Tibial nerve (tissue), 4 donors: ENCODE data around the gene RNASE8. TPM values are rescaled to one million over a fixed set of nuclear protein-coding genes. Genes with fewer than 3 reads are reported as not detected.

Experiments used
- DNase-seq, 2 donors: peaks; one replicate each; pipeline ENCODE4 v3.0.0-alpha.2; 2019; ENCODE audit warnings: low spot score in 2 of 2
- H3K27ac ChIP-seq, 4 donors: fragments of 200-600 bp; sonication (generic) in 3 of 4; one replicate each; pipeline ENCODE4 v1.5.1; 2017 to 2019; ENCODE audit warnings: mild to moderate bottlenecking in 1 of 4
- H3K27me3 ChIP-seq, 2 donors: fragments of 200-600 bp; sonication (generic) in 1 of 2; one replicate each; pipeline versions ENCODE4 v1.5.1 to v1.6.0; 2017 to 2019
- H3K36me3 ChIP-seq, 3 donors: fragments of 200-600 bp; sonication (generic); one replicate each; pipeline ENCODE4 v1.5.1; 2018 to 2019
- H3K4me1 ChIP-seq, 4 donors: fragments of 200-600 bp; sonication (generic) in 3 of 4; one replicate each; pipeline ENCODE4 v1.5.1; 2017 to 2019
- H3K4me3 ChIP-seq, 4 donors: fragments of 200-600 bp; sonication (generic) in 3 of 4; one replicate each; pipeline ENCODE4 v1.5.1; 2017 to 2019; ENCODE audit warnings: mild to moderate bottlenecking in 1 of 4, moderate library complexity in 1 of 4
- H3K9me3 ChIP-seq, 4 donors: fragments of 200-600 bp; sonication (generic) in 3 of 4; one replicate each; pipeline ENCODE4 v1.5.1; 2017 to 2019
- CTCF ChIP-seq, 5 experiments: fragments of 200-600 bp in 3 of 5; fragments of 450-650 bp in 2 of 5; sonication (generic) in 3 of 5; IDR thresholded peaks; one replicate each; pipeline ENCODE4 v1.5.1; 2016 to 2019; ENCODE audit warnings: antibody characterized with exemption in 5 of 5, mild to moderate bottlenecking in 3 of 5, moderate library complexity in 2 of 5
- EP300 ChIP-seq, 2 donors: sonication (generic); formaldehyde crosslinking; IDR thresholded peaks; one replicate each; pipeline ENCODE4 v1.6.1; 2017; ENCODE audit warnings: antibody characterized with exemption in 2 of 2, mild to moderate bottlenecking in 1 of 2
- POLR2A ChIP-seq, 2 donors: fragments of 450-650 bp; IDR thresholded peaks; one replicate each; pipeline ENCODE4 v1.6.1; 2017; ENCODE audit warnings: antibody characterized with exemption in 2 of 2, mild to moderate bottlenecking in 2 of 2, moderate library complexity in 2 of 2
- WGBS, 2 donors: methylation state at CpG; one replicate each; pipeline ENCODE4 v1.1.5; 2018; 5-methylcytosine and 5-hydroxymethylcytosine counted together
- total RNA-seq, 4 donors: library from RNA; depleted of rRNA; stranded (reverse); fragments of >200 nt; gene quantifications; one replicate each; pipeline ENCODE4 v1.1.0, GENCODE V29; 2016

The RNASE8 gene
- total RNA-seq, 4 donors from 2014 or later = not detected

DNA sequence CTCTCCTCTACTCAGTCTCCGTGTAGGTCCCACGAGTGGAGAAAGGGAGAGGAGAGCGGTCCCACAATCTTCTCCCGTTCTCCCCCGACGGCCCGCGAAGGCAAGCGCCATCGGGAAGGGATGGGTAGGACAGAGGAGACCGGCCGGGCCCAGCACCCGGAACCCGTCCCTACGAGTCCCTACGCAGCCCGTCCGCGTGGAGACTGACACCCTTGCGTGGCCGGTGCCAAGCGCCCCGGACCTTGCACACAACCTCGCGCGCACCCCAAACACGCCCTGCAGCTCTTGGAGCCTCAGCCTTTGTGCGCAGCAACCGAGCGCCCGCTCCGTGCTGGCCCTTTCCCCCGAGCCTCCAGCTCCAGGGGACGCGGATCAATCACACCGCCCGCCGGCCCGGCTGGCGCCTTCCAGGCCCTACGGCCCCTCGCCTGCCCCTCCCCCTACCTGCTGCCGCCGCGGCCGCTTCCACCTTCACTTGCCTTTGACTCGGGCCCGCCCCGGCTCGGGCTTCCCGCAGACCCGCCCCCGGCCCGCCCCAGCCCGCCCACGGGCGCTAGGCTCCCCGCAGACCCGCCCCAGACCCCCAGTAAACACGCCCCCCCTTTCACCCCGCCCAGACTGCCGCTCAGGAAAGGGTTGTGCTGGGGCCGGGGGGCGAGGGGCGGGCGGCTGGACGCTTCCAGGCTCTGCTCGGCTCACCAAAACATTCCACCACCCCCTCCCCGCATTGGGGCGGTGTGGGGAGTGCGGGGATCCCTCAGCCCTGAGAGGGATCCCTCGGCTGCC is 32.8 kb upstream of the RNASE8 start, which contains the start of gene NDRG2:
Gene NDRG2, minus strand, starts transcription at position 477 of the 786 bp plus-strand sequence. CDS start 1,746 bp downstream, outside the sequence.
- DNase-seq = peak; percentile 71 to 72
- Histone ChIP-seq H3K27me3 (no peaks in the 10 kb centered on the region), H3K4me1 (peaks cover 0 to 67% (median 15%) of the 10 kb centered on the region in 4 donors), H3K9me3 (no peaks in the 10 kb centered on the region), H3K27ac (peak within 1 kb of the TSS; percentile 92 to 99 (median 96)), H3K4me3 (peak within 1 kb of the TSS; percentile 65 to 76 (median 75)), H3K36me3 (peaks cover 0 to 26% (median 2%) of the 10 kb centered on the region in 3 donors)
- 1% methylated on average over 33 to 43 of the region's 72 CpGs for WGBS, 2 donors
- TF ChIP-seq EP300 (IDR thresholded peaks at IDR 0.05) (peak in 1 of 2 donors; percentile 59), CTCF (IDR thresholded peaks at IDR 0.05) (no peak), POLR2A (IDR thresholded peaks at IDR 0.05) (peak in 1 of 2 donors; percentile 49)

- no peaks in the 10 kb centered on the region for H3K27me3 ChIP-seq
- peak overlapping the region; percentile 65 to 76 (median 75) for H3K4me3 ChIP-seq
- peak overlapping the region; percentile 92 to 99 (median 96) for H3K27ac ChIP-seq
- 1 to 7% methylated on average over 30 to 42 of the region's 58 CpGs for WGBS, 2 donors
- peaks cover 0 to 64% (median 15%) of the 10 kb centered on the region in 4 donors for H3K4me1 ChIP-seq
- TF ChIP-seq POLR2A (IDR thresholded peaks at IDR 0.05) (peak in 1 of 2 donors; percentile 19), CTCF (IDR thresholded peaks at IDR 0.05) (peak in 2 of 5 experiments; percentile 23 to 40), EP300 (IDR thresholded peaks at IDR 0.05) (peak in 1 of 2 donors; percentile 65)
- peak; percentile 64 to 77 for DNase-seq
- peaks cover 0 to 18% (median 0%) of the 10 kb centered on the region in 3 donors for H3K36me3 ChIP-seq
- no peaks in the 10 kb centered on the region for H3K9me3 ChIP-seq
Measured at GRCh38 chr14:21025371-21026273, 32.0 kb upstream of the RNASE8 start.

- peaks cover 0 to 10% (median 0%) of the 10 kb centered on the region in 3 donors for H3K36me3 ChIP-seq
- H3K4me3 ChIP-seq = peak overlapping the region; percentile 65 to 76 (median 75)
- peak in 1 of 2 donors; percentile 40 for DNase-seq
- 34 to 41% methylated on average over 7 of the region's 7 CpGs for WGBS, 2 donors
- H3K27ac ChIP-seq = peak overlapping the region; percentile 92 to 99 (median 96)
- peaks cover 0 to 56% (median 14%) of the 10 kb centered on the region in 4 donors for H3K4me1 ChIP-seq
- H3K27me3 ChIP-seq = no peaks in the 10 kb centered on the region
- H3K9me3 ChIP-seq = no peaks in the 10 kb centered on the region
- no peak for TF ChIP-seq CTCF (IDR thresholded peaks at IDR 0.05)
- peak in 1 of 2 donors; percentile 8 for TF ChIP-seq EP300 (IDR thresholded peaks at IDR 0.05)
- TF ChIP-seq POLR2A (IDR thresholded peaks at IDR 0.05) = no peak
Measured at GRCh38 chr14:21026274-21026987, 31.2 kb upstream of the RNASE8 start.

DNA sequence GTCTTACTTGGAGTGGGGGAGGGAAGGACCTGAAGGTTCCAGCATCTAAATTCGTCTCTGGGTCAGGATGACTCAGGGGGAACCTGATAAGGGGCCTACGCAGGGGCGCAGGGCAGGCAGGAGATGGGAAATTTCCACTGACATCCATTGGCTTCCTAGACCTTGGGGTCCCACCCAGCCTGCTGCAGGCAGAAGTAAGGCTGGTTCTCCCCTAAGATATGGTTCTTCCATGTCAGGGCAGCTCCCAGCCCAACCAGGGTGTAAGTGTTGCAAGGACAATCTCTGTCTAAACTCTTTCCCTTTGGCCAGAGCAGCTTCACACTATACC is 30.7 kb upstream of the RNASE8 start:
- H3K4me1 ChIP-seq = peaks cover 0 to 50% (median 13%) of the 10 kb centered on the region in 4 donors
- peaks cover 0 to 5% (median 0%) of the 10 kb centered on the region in 3 donors for H3K36me3 ChIP-seq
- H3K4me3 ChIP-seq = peak overlapping the region in 2 of 4 donors; percentile 65 to 75
- peak overlapping the region; percentile 92 to 99 (median 96) for H3K27ac ChIP-seq
- WGBS, 2 donors = 22 to 52% methylated on average over 3 of the region's 3 CpGs
- no peak for DNase-seq
- H3K27me3 ChIP-seq = no peaks in the 10 kb centered on the region
- H3K9me3 ChIP-seq = no peaks in the 10 kb centered on the region
- TF ChIP-seq CTCF (IDR thresholded peaks at IDR 0.05) (no peak), POLR2A (IDR thresholded peaks at IDR 0.05) (no peak), EP300 (IDR thresholded peaks at IDR 0.05) (no peak)
